HK-2 (cell line): ENCODE data around the gene CCDC148.

Experiments used
- DNase-seq: peaks from one replicate; pipeline ENCODE4 v3.0.0-alpha.2; 2018; ENCODE audit not compliant: unreplicated experiment

CCDC148 gene

GRCh38 chr2:158456309-158457066, at the start of gene CCDC148, which contains the start of gene PKP4:
CCDC148 (minus strand) TSS chr2:158456753; CDS start chr2:158456439, 314 bp downstream.
PKP4 (plus strand) TSS chr2:158456952; CDS start chr2:158533185, 76,233 bp downstream.
- peak; percentile 92 for DNase-seq

GRCh38 chr2:158505448-158505934, 48.9 kb upstream of the CCDC148 start:
- DNase-seq, result no peak

- no peak for DNase-seq
These were observed 47.5 kb upstream of the CCDC148 start for GRCh38 chr2:158504088-158504487.

DNA sequence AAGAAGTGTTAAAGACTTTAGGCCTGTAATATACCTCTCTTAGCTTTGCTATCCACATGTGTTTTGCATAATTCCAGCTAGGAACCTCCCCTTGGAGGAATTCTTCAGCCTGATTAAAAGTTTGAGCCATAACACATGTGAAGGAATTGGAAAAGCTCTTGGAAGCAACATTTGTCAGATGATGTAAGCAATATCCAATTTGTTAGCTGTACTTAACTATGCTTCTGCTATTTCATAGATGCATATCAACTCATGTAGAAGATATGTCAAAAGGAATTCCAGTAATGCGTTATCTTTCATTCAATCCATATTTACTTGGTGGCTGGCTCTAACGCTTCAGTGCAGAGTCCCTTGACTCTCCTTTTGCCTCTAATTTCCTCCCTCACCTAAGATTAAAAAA, 46.4 kb upstream of the CCDC148 start:
- DNase-seq, result no peak

DNA sequence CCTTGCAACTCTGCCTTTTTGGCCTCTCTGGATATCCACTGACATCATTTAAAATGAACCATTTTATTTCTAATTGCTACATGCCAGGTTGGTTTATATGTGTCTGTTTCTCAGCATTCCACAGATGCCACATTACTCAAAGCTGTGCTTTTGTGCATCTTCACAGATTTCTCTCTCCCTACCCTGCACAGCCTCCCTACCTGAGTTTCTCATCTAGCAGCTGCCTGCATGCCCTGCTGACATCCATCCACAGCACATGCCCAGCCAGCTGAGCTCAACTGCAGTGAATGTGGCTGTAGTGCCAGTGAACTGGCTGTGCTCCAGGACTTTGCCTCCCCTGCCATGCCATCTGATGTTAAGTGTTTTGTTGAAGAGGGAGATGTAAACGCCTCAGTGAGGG, 44.7 kb upstream of the CCDC148 start:
- no peak for DNase-seq

DNA sequence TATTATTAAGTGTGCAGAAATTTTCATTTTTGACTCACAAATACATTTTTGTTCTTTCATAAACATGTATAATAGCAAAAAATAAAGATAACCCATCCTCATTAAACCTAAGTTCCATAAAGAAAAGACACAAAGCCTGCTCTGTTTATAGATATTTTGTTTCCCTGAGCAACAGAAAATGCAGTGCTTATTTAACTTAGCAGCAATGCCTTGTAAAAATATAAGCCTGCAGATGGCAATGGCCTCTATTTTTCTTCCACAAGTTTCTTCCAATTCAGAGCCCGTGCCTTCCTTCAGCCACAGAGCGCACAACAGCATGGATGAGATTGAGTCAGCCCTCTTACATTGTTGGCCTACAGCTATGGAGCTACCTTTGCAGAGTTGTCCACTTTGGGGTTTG, 43.8 kb upstream of the CCDC148 start:
- no peak for DNase-seq

DNA sequence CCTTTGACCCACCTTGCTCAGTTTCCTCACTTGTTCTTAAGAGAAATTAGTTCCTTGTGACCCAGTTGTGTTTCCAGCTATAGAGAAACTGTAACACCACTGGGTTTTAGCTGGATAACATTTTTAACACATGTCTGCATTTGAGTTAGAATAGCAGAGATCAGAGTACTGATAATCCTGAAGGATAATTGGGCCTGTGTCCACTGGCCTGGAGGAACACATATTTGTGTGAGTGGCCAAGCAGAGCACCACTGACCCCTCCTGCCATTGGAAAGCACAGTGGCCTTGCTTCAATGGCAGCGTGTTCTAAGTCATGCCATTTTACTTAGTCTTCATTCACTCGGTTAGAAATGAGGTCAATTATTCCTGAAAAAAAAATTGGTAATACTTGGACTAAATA, 42.8 kb upstream of the CCDC148 start:
- DNase-seq, result no peak

- DNase-seq, result no peak
These were observed 42.2 kb upstream of the CCDC148 start for GRCh38 chr2:158498749-158499136.

DNA sequence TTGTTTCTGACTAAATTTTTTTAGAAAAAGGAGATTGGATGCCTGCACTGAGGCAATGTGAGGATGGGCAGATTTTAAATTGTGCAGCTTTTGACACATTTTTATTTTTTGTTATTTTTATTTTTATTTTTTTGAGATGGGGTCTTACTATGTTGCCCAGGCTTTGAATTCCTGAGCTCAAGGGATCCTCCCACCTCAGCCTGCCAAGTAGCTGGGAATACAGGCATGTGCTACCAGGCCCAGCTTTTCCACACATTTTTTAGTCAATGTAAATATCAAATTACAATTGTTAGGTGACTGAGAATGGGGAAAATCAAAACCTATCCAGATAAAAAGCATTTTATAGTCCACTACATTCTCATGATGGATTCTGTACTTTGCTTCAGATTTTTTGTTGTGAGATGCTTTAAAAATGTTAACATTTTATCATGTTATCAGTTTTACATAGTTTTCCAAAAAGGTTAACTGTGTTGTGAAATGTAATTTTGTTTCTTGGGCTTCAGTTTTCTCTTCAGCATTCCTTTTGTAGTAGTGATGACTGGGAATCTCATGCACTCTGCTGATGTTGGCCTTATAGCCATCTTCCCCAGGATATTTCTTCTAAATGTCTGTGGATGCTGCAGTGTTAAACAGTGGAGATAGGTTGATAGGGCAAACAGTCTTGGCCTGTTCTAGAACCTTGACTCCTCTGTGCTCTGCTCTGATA, 41.6 kb upstream of the CCDC148 start:
- no peak for DNase-seq

- no peak for DNase-seq
These were observed 40.9 kb upstream of the CCDC148 start for GRCh38 chr2:158497486-158497885.

GRCh38 chr2:158496986-158497385, 40.4 kb upstream of the CCDC148 start:
- DNase-seq, result no peak

DNA sequence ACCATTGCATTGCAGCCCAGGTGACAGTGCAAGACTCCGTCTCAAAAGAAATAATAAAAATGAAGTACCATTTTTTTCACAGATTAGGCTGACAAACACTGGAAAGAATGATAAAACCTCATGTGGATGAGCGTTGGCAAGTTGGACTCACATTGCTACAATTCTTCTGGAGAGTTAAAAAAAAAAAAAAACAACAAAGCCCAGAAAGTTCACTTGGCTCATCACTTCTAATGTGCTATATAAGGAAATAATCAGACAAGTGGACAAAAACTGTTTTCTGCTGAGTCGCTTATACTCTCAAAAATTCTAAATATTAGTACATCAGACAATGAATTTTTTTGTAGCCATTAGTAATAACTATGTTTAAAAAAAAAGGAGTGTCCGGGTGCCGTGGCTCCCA, 38.6 kb upstream of the CCDC148 start:
- DNase-seq, result no peak

GRCh38 chr2:158493458-158493857, 36.9 kb upstream of the CCDC148 start:
- no peak for DNase-seq

DNA sequence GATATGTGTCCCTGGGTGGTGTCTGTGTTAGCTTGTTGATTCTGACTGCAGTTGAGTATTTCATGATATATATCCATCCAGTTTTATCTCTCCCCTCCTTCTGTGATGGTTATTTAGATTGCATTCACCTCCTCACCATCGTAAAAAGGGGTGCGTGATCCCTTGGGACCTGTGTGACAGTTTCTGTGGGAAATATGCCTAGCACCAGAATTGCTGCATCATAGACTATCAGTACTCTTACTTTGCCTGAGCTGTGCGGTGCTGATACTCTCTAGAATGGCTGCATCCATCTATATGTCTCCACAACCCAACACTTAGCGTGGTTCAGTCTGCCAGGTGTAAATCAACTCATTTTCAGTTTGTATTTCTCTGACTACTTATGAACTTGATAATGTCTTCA, 34.5 kb upstream of the CCDC148 start:
- DNase-seq, result no peak

DNA sequence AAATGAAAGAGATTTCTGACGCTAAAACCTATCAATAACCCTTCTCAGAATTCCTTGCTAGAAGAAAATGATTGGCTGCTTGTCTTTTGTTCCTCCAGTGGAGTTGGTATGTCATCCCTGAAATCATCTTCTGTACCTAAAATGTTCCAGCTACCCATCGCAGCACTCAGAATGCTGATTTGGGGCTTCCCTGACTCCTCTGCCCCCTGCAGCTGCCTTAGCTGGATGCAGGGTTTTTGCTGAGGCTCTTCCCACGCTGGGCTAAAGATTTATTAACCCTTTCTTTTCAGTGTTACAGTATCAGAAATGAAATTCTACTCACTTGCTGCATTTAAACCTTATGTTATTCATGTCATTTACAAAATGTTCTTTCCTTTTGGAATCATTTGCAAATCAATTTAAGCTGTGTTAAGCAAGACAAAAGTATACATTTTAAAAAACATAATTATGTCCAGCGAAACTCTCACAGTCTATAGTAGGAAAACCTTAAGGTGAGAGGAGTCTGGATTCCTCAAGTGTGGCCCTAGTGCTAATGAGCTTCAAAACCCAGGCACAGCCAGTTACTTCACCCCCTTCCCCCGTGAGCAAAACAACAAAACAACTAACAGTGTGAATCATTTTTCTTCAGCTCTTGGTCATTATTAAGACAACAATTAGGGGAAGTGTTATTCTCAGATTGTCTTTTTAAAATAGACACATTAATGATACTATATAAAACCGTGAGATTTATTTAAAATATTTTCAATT, 33.0 kb upstream of the CCDC148 start:
- DNase-seq, result no peak

DNA sequence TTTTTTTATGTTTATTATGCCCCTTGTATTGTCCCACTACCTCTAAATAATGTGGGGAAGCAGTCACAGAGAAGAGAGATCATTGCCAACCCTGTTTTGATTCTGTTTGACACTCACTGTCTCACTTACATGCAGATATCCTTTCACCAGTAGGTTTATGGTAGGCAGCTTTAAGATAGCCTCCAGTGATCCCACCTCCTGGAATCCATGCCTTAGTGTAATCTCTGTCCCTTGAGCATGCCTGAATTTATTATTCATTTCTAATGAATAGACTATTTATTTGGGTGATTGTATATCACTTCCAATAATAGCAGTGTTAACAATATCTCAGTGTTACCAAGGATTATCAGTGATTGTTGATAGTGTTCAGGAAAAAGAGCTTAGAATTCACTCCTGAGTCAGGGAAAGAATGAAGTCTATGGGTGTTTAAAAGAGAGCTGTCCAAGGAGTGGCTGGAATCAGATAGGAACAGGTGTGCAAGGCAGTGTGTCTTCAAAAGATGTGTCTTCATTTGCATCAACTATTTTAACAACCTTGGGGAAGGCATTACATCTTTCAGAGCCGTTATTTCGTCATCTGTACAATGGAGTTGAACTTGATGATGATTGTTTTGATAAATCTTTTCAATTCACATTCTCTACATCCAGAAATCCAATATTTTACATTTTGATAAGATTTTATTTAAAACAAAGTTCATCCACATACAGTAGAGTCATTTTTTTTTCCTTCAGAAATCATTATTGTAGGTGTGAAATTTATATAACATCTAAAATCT, 32.1 kb upstream of the CCDC148 start:
- no peak for DNase-seq

- DNase-seq, result no peak
These were observed 30.9 kb upstream of the CCDC148 start for GRCh38 chr2:158487419-158487818.

- no peak for DNase-seq
These were observed 30.4 kb upstream of the CCDC148 start for GRCh38 chr2:158486970-158487325.

- no peak for DNase-seq
These were observed 29.8 kb upstream of the CCDC148 start for GRCh38 chr2:158486150-158486969.

DNA sequence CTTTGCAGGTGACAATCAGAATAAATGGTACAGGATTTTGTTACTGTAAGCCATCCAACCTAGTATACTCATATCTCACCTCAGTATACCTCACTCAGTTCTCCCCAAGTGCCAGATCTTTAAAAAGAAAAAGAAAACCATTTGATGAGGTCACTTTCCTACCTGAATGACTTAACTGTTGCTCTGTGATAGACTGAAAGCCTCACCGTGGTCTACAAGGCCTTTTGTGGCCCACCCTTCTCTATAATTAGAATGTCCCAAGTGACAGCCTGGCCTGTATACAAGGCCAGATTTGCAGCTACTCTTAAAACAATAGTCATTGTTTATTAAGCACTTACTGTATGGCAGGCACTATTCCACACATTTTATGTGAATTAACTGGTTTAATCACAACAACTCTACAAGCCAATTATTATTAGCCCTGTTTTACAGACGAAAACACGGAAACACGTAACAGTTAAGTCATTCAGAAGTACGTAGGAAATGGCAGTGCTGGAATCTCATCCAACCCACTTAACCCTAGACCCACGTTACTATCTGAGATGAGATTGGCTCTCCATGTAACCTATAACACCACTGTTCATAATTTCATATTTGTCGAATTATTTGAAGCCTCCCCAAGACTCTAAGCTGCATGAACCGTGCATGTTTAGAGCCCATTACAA, 28.5 kb upstream of the CCDC148 start:
- DNase-seq, result no peak
